ENCODE measurements around the gene INSL3. TPM values are rescaled to one million over a fixed set of nuclear protein-coding genes. Genes with fewer than 3 reads are reported as not detected.
A peak's percentile ranks its signal among the peaks of the same experiment; 100 is the strongest.

INSL3 gene
- total and polyA plus RNA-seq, 4 donors, result 0.48 to 0.63 TPM; not detected in 2

DNA sequence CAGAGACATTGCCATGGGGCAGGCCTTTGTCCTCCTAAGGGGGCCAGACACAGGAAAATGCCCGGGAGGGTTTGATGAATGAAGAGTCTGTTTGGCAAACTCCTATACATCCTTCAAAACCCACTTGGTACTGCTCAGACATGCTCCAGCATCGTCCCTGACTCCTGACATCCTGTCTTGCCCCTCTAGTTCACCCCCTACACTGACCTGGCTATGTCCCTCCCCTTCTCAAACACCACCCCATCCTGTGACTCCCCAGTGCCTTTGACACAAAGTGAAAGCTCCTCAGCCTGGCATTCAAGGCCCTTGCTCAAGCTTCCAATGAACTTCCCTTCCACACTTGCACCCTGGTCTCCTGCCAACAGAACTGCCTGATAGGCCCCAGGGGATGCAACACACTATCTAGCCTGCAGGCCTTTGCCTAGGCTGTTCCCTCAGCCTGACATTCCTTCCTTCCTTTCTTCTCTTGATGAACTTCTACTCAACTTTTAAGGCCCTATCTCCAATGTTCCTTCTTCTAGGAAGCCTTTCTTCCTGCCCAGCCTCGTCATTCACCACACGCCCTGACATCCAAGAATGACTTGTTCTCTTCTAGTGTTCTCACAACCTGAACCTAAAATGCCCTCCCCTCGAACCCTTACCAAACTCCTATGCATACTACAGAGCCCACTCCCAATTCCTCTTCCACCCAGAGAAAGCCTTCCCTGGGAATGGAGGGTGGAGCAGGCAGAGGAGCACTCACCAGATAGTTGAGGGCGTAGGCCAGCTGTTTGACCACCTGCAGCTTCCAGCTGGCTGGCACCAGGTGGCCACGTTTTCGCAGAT, 14.1 kb upstream of the INSL3 start:
- peaks cover 10% of the 10 kb centered on the region for H3K27me3 ChIP-seq (ENCODE audit: control insufficient read depth, insufficient read depth, low read length)
- no peak overlapping the region for H3K27ac ChIP-seq (ENCODE audit: low read depth, low read length)
- 77% methylated on average over 6 of the region's 8 CpGs for WGBS (ENCODE audit: insufficient coverage)
- no peaks in the 10 kb centered on the region for H3K9me3 ChIP-seq (ENCODE audit: control insufficient read depth, insufficient read depth, low read length)
- peaks cover 10% of the 10 kb centered on the region for H3K4me1 ChIP-seq (ENCODE audit: control insufficient read depth, insufficient read depth, low read length)
- DNase-seq (ENCODE audit: low read depth in 4 of 6, low spot score in 6 of 6), result no peak
- H3K4me3 ChIP-seq (ENCODE audit: low read depth, low read length), result no peak overlapping the region
- no peaks in the 10 kb centered on the region for H3K36me3 ChIP-seq (ENCODE audit: control insufficient read depth, insufficient read depth, low read length)

DNA sequence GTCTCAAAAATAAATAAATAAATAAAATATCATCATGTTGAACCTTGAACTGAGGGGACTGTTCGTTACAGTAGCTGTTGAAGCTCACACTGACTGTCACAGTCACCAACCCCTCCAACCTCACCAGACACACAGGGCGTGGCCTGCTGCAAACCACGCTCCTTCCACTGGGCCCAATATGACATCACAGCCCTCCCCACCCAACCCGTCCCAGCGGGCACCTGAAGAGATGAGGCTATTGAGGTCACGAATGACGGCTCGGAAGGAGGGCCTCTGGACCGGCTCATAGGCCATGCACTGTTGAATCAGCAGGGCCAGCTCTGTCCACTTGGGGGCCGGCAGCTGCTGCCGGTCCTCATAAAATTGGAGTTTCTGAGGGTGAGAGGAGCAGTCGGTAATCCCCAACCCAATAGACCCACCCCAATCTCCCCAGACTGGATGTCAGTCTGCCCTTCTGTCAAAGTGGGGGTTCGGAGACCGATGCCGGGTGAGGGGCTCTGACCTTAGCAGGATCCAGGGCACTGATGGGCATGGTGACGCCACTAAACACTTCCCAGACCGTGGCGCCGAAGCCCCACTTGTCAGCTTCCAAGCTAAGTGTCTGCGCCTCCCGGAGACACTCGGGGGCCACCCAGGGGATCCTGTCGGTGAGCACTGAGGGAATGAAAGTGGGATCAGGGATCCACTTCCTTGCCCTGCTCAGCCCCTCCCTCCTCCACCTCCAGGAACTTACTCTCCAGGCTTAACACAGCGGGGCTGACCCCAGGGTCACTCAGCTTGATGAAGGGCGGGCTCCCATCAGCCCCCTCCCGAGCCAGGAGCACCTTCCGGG, 13.2 kb upstream of the INSL3 start:
- Histone ChIP-seq H3K9me3 (ENCODE audit: control insufficient read depth, insufficient read depth, low read length) (no peaks in the 10 kb centered on the region), H3K4me1 (ENCODE audit: control insufficient read depth, insufficient read depth, low read length) (peaks cover 17% of the 10 kb centered on the region), H3K27me3 (ENCODE audit: control insufficient read depth, insufficient read depth, low read length) (peaks cover 10% of the 10 kb centered on the region), H3K4me3 (ENCODE audit: low read depth, low read length) (no peak overlapping the region), H3K27ac (ENCODE audit: low read depth, low read length) (no peak overlapping the region), H3K36me3 (ENCODE audit: control insufficient read depth, insufficient read depth, low read length) (no peaks in the 10 kb centered on the region)
- WGBS (ENCODE audit: insufficient coverage), result 61% methylated on average over 20 of the region's 27 CpGs
- DNase-seq (ENCODE audit: low read depth in 4 of 6, low spot score in 6 of 6), result no peak

DNA sequence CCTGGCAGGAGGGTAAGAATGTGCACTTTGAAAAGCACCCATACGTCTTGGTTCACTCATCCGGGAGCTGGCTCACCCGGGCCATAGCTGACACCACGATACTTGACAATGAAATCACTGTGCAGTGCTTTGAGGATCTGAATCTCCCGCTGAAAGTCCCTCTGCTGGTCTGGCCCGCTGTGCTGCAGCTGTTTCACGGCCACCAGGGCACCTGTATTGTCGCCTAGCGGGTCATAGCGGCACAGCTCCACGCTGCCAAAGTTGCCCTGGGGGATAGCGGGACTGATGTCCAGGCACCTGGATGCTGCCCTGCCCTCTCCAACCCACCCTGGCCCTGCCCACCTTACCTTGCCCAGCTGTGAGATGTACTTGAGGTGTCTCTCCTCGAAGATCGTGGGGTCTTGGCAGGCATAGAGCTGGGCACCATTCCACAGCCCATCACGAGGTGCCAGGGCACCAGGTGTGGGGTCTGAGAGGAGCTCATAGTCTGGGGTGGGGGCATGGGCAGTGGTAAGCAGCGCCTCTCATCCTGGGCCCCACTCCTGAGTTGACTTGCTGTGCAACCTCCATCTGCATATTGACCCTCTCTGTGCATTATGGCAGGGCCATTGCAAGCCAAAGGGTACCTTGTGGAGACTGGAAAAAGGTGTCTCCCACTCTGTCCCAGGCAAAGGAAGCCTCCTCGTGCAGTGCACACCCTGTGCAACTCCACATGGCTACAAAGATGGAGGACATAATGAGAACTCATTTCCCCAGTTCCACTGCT, 11.3 kb upstream of the INSL3 start:
- DNase-seq (ENCODE audit: low read depth in 4 of 6, low spot score in 6 of 6), result no peak
- Histone ChIP-seq H3K4me1 (ENCODE audit: control insufficient read depth, insufficient read depth, low read length) (peaks cover 17% of the 10 kb centered on the region), H3K4me3 (ENCODE audit: low read depth, low read length) (no peak overlapping the region), H3K27ac (ENCODE audit: low read depth, low read length) (no peak overlapping the region), H3K36me3 (ENCODE audit: control insufficient read depth, insufficient read depth, low read length) (no peaks in the 10 kb centered on the region), H3K27me3 (ENCODE audit: control insufficient read depth, insufficient read depth, low read length) (peaks cover 10% of the 10 kb centered on the region), H3K9me3 (ENCODE audit: control insufficient read depth, insufficient read depth, low read length) (no peaks in the 10 kb centered on the region)
- WGBS (ENCODE audit: insufficient coverage), result 84% methylated on average over 14 of the region's 17 CpGs

DNA sequence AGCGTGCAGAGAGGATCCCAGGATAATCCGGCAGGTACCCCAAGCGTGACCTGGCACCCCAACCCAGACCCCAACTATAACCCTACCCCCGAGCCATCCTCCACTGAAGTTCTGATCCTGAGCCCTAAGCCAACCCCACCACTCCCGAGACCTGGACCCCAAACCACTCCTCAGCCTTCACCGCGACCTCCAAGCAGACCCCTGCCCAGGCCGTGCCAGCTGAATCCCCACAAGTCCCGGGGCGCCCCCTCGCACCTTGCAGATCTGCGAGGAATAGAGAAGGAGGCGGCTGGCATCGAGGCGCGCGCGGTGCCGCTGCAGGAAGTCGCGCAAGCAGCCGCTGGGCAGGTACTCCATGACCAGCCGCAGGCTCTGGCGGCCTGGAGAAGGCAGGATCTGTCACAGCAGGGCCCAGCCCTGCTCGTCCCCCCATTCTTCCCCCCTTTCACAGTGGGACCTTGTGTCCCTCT, 10.1 kb upstream of the INSL3 start:
- DNase-seq (ENCODE audit: low read depth in 4 of 6, low spot score in 6 of 6), result peak in 1 of 6 donors; percentile 16
- peak overlapping the region; percentile 29 for H3K4me3 ChIP-seq (ENCODE audit: low read depth, low read length)
- H3K9me3 ChIP-seq (ENCODE audit: control insufficient read depth, insufficient read depth, low read length), result no peaks in the 10 kb centered on the region
- peaks cover 10% of the 10 kb centered on the region for H3K27me3 ChIP-seq (ENCODE audit: control insufficient read depth, insufficient read depth, low read length)
- 16% methylated on average over 25 of the region's 25 CpGs for WGBS (ENCODE audit: insufficient coverage)
- H3K4me1 ChIP-seq (ENCODE audit: control insufficient read depth, insufficient read depth, low read length), result peaks cover 17% of the 10 kb centered on the region
- H3K36me3 ChIP-seq (ENCODE audit: control insufficient read depth, insufficient read depth, low read length), result no peaks in the 10 kb centered on the region
- H3K27ac ChIP-seq (ENCODE audit: low read depth, low read length), result no peak overlapping the region

DNA sequence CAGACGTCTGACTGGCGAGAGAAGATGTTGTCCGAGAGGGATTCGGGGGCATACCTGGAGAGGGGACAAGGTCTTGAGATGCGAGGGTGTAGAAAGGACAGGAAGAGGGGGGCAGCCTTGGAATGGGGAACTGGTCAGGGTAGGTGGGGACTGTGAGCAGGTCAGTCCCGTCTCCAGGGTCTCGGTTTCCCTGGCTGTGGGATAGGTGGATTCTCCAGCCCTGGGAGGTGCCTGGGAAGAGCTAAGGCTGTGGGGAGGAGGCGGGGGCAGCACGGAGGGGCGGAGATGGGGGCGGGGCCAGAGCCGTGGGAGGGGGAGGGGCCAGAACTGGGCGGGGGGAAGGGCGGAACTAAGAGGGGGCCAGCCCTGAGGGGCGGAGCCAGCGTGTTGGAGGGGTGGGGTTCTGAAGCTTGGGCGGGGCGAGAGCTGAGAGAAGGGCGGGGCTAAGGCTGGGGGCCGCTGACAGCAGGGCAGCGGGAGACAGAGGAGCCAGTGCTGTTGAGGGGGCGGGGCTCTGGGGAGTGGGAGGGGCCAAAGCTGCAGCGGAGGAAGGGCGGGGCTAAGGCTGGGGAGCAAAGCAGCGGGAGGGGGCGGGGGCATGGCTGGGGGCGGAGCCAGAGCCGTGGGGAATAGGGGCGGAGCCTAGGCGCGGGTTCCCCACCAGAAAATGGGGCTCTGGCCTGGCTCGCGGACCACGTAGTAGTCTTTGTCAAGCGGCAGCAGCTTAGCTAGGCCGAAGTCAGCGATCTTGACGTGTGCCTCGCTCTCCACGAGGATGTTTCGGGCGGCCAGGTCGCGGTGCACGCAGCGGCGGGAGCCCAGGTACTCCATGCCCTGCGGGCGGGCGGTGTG, 9.5 kb upstream of the INSL3 start:
- peak overlapping the region; percentile 39 for H3K4me3 ChIP-seq (ENCODE audit: low read depth, low read length)
- H3K9me3 ChIP-seq (ENCODE audit: control insufficient read depth, insufficient read depth, low read length), result no peaks in the 10 kb centered on the region
- 3% methylated on average over 44 of the region's 50 CpGs for WGBS (ENCODE audit: insufficient coverage)
- no peaks in the 10 kb centered on the region for H3K36me3 ChIP-seq (ENCODE audit: control insufficient read depth, insufficient read depth, low read length)
- DNase-seq (ENCODE audit: low read depth in 4 of 6, low spot score in 6 of 6), result peak in 5 of 6 donors; percentile 62 to 99 (median 88)
- H3K27me3 ChIP-seq (ENCODE audit: control insufficient read depth, insufficient read depth, low read length), result peaks cover 10% of the 10 kb centered on the region
- no peak overlapping the region for H3K27ac ChIP-seq (ENCODE audit: low read depth, low read length)
- H3K4me1 ChIP-seq (ENCODE audit: control insufficient read depth, insufficient read depth, low read length), result peaks cover 17% of the 10 kb centered on the region

DNA sequence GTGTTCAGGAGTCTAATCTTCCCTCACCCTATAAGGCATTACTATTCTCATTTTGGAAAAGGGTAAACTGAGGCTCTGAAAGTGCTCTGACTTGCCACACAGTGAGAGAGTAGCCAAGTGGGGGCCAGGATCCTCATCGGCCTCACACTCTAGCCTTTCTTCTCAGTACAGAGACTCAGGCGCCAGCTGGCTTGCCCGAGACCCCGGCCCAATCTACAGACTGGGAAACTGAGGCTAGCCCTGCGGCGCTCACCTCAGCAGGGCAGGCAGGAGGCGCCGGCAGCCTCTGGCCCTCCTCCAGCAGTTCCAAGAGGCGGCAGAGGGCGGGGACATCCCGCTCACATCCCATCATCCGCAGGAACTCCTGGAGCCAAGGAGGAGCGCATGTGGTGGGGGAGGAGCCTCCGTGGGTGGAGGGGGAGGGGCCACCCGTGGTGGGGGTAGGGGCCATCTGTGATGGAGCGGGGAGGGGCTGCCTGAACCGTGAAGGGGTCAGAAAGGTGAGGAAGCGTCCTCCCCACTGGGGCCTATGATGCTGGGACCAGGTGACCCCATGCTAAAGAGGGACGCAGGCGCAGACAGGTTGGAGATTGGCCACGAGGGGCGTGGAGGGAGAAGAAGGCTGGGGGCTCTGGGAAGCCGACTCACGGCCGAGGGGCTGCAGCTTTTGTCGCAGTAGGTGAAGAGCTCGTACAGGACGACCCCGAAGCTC, 8.7 kb upstream of the INSL3 start:
- peak overlapping the region; percentile 39 for H3K4me3 ChIP-seq (ENCODE audit: low read depth, low read length)
- no peak overlapping the region for H3K27ac ChIP-seq (ENCODE audit: low read depth, low read length)
- WGBS (ENCODE audit: insufficient coverage), result 9% methylated on average over 25 of the region's 29 CpGs
- no peaks in the 10 kb centered on the region for H3K36me3 ChIP-seq (ENCODE audit: control insufficient read depth, insufficient read depth, low read length)
- peaks cover 10% of the 10 kb centered on the region for H3K27me3 ChIP-seq (ENCODE audit: control insufficient read depth, insufficient read depth, low read length)
- DNase-seq (ENCODE audit: low read depth in 4 of 6, low spot score in 6 of 6), result peak in 3 of 6 donors; percentile 44 to 92 (median 79)
- H3K9me3 ChIP-seq (ENCODE audit: control insufficient read depth, insufficient read depth, low read length), result no peaks in the 10 kb centered on the region
- H3K4me1 ChIP-seq (ENCODE audit: control insufficient read depth, insufficient read depth, low read length), result peaks cover 17% of the 10 kb centered on the region

DNA sequence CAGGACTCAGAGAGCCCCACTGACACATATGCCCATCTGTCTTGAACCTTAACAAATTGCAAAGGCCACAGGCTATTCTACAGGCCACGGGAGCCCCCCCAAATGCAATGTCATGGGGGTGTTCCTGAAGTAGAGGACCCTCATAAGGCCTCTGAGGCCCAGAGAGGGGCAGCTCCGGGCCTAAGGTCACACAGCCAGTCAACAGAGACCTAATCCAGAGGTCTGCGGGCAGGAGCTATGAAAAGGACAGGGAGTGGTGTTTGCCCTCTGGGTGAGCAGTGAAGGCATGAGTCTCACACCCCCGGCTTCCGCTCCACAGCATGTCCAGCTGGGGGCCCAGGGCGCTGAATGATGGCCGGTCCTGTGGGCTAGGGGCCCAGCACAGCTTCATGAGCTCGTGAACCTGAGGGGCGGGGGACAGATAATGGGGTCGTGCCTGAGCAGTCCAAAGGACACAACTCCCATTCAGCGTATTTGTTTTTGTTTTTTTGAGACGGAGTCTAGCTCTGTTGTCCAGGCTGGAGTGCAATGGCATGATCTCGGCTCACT, 5.3 kb upstream of the INSL3 start:
- Histone ChIP-seq H3K27ac (ENCODE audit: low read depth, low read length) (no peak overlapping the region), H3K27me3 (ENCODE audit: control insufficient read depth, insufficient read depth, low read length) (peaks cover 7% of the 10 kb centered on the region), H3K9me3 (ENCODE audit: control insufficient read depth, insufficient read depth, low read length) (no peaks in the 10 kb centered on the region), H3K36me3 (ENCODE audit: control insufficient read depth, insufficient read depth, low read length) (no peaks in the 10 kb centered on the region), H3K4me1 (ENCODE audit: control insufficient read depth, insufficient read depth, low read length) (peaks cover 17% of the 10 kb centered on the region), H3K4me3 (ENCODE audit: low read depth, low read length) (no peak overlapping the region)
- 85% methylated on average over 13 of the region's 13 CpGs for WGBS (ENCODE audit: insufficient coverage)
- DNase-seq (ENCODE audit: low read depth in 4 of 6, low spot score in 6 of 6), result no peak

DNA sequence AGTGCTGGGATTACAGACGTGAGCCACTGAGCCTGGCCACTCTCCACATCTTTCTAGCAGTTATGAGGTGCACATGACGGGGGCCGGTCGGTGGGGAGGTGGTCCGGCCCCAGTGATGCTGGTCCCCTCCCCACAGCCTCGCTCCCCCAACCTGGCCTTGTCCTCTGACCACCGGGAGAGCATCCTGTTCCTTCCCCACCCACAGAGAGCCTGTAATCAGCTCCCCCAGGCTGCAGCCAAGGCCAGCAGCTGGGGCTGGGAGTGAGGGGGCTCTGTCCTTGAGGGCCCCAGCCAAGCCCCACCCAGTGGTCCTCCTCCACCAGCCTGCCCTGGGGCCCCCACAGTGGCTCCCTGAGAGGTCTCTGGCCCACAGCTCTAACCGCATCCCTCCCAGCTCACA, 3.0 kb upstream of the INSL3 start:
- 56% methylated on average over 8 of the region's 8 CpGs for WGBS (ENCODE audit: insufficient coverage)
- Histone ChIP-seq H3K36me3 (ENCODE audit: control insufficient read depth, insufficient read depth, low read length) (no peaks in the 10 kb centered on the region), H3K4me3 (ENCODE audit: low read depth, low read length) (no peak overlapping the region), H3K9me3 (ENCODE audit: control insufficient read depth, insufficient read depth, low read length) (no peaks in the 10 kb centered on the region), H3K27me3 (ENCODE audit: control insufficient read depth, insufficient read depth, low read length) (no peaks in the 10 kb centered on the region), H3K4me1 (ENCODE audit: control insufficient read depth, insufficient read depth, low read length) (peaks cover 2% of the 10 kb centered on the region), H3K27ac (ENCODE audit: low read depth, low read length) (no peak overlapping the region)
- DNase-seq (ENCODE audit: low read depth in 4 of 6, low spot score in 6 of 6), result no peak

Measured in spinal cord (tissue), 10 donors.